ENCODE data around the gene TMEM51.

Gene TMEM51

GRCh38 chr1:15153184-15153841 is at the start of gene TMEM51:
Gene TMEM51 (plus strand): TSS chr1:15153747. CDS start chr1:15215088, 61,341 bp downstream.
- no peak for DNase-seq

- no peak for DNase-seq
Observed at GRCh38 chr1:15103906-15104305, 49.6 kb upstream of the TMEM51 start.

- DNase-seq: no peak
Observed at GRCh38 chr1:15104768-15105167, 48.8 kb upstream of the TMEM51 start.

- no peak for DNase-seq
Observed at GRCh38 chr1:15106608-15107007, 46.9 kb upstream of the TMEM51 start.

- DNase-seq: no peak
Observed at GRCh38 chr1:15107058-15107687, 46.4 kb upstream of the TMEM51 start.

GRCh38 chr1:15107911-15108310 is 45.6 kb upstream of the TMEM51 start:
- no peak for DNase-seq

GRCh38 chr1:15110128-15110866 is 43.2 kb upstream of the TMEM51 start:
- no peak for DNase-seq

GRCh38 chr1:15110867-15111230 is 42.7 kb upstream of the TMEM51 start:
- DNase-seq: no peak

- DNase-seq: no peak
Observed at GRCh38 chr1:15113146-15113545, 40.4 kb upstream of the TMEM51 start.

GRCh38 chr1:15114884-15115283 is 38.7 kb upstream of the TMEM51 start:
- DNase-seq: no peak

- no peak for DNase-seq
Observed at GRCh38 chr1:15115542-15116330, 37.8 kb upstream of the TMEM51 start.

GRCh38 chr1:15116966-15117365 is 36.6 kb upstream of the TMEM51 start:
- DNase-seq: no peak

GRCh38 chr1:15117671-15118325 is 35.7 kb upstream of the TMEM51 start:
- DNase-seq: no peak

- no peak for DNase-seq
Observed at GRCh38 chr1:15118579-15118978, 35.0 kb upstream of the TMEM51 start.

- no peak for DNase-seq
Observed at GRCh38 chr1:15120251-15120945, 33.1 kb upstream of the TMEM51 start.

- DNase-seq: no peak
Observed at GRCh38 chr1:15122331-15122730, 31.2 kb upstream of the TMEM51 start.

- DNase-seq: no peak
Observed at GRCh38 chr1:15123270-15123669, 30.3 kb upstream of the TMEM51 start.

GRCh38 chr1:15123925-15124324 is 29.6 kb upstream of the TMEM51 start:
- DNase-seq: no peak

- no peak for DNase-seq
Observed at GRCh38 chr1:15124362-15125100, 29.0 kb upstream of the TMEM51 start.

GRCh38 chr1:15125101-15125745 is 28.3 kb upstream of the TMEM51 start:
- DNase-seq: no peak

GRCh38 chr1:15128077-15128476 is 25.5 kb upstream of the TMEM51 start:
- DNase-seq: no peak
